HEK293T (cell line): ENCODE data around the gene CCL27.

Source experiments
- BHLHE40 ChIP-seq: fragments of 450-650 bp; IDR thresholded peaks from 2 replicates; pipeline ENCODE4 v1.6.1; 2016; ENCODE audit warnings: mild to moderate bottlenecking, moderate library complexity, borderline replicate concordance
- CTBP1 ChIP-seq: fragments of 450-650 bp; IDR thresholded peaks from 2 replicates; pipeline ENCODE4 v1.6.1; 2016; ENCODE audit warnings: borderline replicate concordance
- FOXA1 ChIP-seq: fragments of 450-650 bp; IDR thresholded peaks from 2 replicates; pipeline ENCODE4 v1.6.1; 2016; ENCODE audit warnings: mild to moderate bottlenecking
- LEF1 ChIP-seq: fragments of 450-650 bp; IDR thresholded peaks from 2 replicates; pipeline ENCODE4 v1.6.1; 2017; ENCODE audit warnings: mild to moderate bottlenecking, borderline replicate concordance
- SP1 ChIP-seq: fragments of 450-650 bp; IDR thresholded peaks from 2 replicates; pipeline ENCODE4 v1.6.1; 2017
- SUZ12 ChIP-seq: fragments of 450-650 bp; IDR thresholded peaks from 2 replicates; pipeline ENCODE4 v1.6.1; 2016; ENCODE audit warnings: mild to moderate bottlenecking
- TARDBP ChIP-seq: fragments of 450-650 bp; IDR thresholded peaks from 2 replicates; pipeline ENCODE4 v1.6.1; 2016
- ZNF384 ChIP-seq: fragments of 450-650 bp; IDR thresholded peaks from 2 replicates; pipeline ENCODE4 v1.6.1; 2016

DNA sequence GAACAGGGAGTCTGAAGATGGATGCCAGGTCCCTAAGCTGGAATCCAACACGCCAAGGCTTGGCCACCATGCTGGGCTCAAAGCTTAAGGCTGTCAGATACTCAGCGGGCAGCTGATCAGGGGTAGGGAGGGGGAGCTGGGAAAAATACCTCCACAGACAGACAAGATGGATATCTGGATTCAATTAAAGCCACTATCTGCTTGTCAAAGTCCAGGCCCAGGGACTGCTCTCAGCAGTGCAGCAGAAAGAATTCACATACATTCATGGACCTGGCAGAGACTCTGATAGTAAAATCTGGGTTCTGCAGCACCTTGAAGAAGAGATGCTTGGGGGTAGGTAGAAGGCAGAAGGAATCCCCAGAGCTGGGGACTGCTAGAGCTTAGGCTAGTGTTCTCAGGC is 47.3 kb downstream of the CCL27 start:
- no peak for TF ChIP-seq SUZ12
- no peak for TF ChIP-seq ZNF384
- no peak for TF ChIP-seq SP1
- TF ChIP-seq TARDBP: no peak
- no peak for TF ChIP-seq FOXA1
- TF ChIP-seq CTBP1: no peak
- TF ChIP-seq BHLHE40: no peak
- TF ChIP-seq LEF1: no peak
